ENCODE data around the gene ELP1.

GRCh38 chr9:108845507-108845906 lies 88.4 kb downstream of the ELP1 start:
- TF ChIP-seq CTCF (IDR thresholded peaks at IDR 0.05) (no peak), POLR2A (IDR thresholded peaks at IDR 0.05) (no peak)

All from testis (tissue), 2 donors.